GM12878 (cell line): ENCODE measurements around the gene ATP2A1. TPM values are rescaled to one million over a fixed set of nuclear protein-coding genes. Genes with fewer than 3 reads are reported as not detected.

Experiments used
- ATAC-seq: fragments of 200-7000 bp; cut with Tn5 transposase; 3 replicates; pipeline ENCODE4 v1.9.1; 2020; ENCODE audit warnings: mild to moderate bottlenecking, moderate library complexity
- BruUV-seq: library from RNA; stranded (reverse); fragments of 400-500 nt; replicated peaks from 2 replicates; lab custom pipeline; 2021; lab: Mats Ljungman, UMichigan
- CTCF ChIA-PET: fragments of 300-600 bp; sonication (Branson Sonifier 250); formaldehyde crosslinking; extraction: SDS; loops from one replicate; lab custom pipeline; 2021; ENCODE audit warnings: inconsistent platforms; lab: Yijun Ruan, JAX
- POLR2A ChIA-PET: fragments of 350-600 bp; formaldehyde crosslinking; extraction: SDS; loops from one replicate; lab custom pipeline; 2021; ENCODE audit warnings: inconsistent platforms; lab: Charles Lee
- RAD21 ChIA-PET: fragments of 300-600 bp; sonication (Branson Sonifier 250); formaldehyde crosslinking; loops from one replicate; lab custom pipeline; 2023; ENCODE audit warnings: antibody characterized with exemption; ENCODE audit not compliant: unreplicated experiment; lab: Charles Lee
- SMC1A ChIA-PET: fragments of 300-600 bp; sonication (Branson Sonifier 250); formaldehyde crosslinking; loops from one replicate; lab custom pipeline; 2023; ENCODE audit not compliant: unreplicated experiment, uncharacterized antibody; lab: Charles Lee
- DNase-seq: peaks from one replicate; pipeline ENCODE4 v3.0.0-alpha.2; 2011; ENCODE audit warnings: low read depth, low spot score
- FAIRE-seq: peaks from 3 replicates; lab custom pipeline; 2011; peaks lifted over from hg19 to GRCh38; lab: Jason Lieb, UNC
- H2AFZ ChIP-seq: 2 replicates; pipeline ENCODE4 v1.6.0; 2011; ENCODE audit warnings: low read depth, low read length, control low read depth; ENCODE audit not compliant: control insufficient read depth
- H3K27ac ChIP-seq: 2 replicates; pipeline ENCODE4 v1.5.1; 2011; ENCODE audit warnings: control low read depth; ENCODE audit not compliant: control insufficient read depth, insufficient read depth
- H3K27me3 ChIP-seq, 2 experiments: replicated peaks in 1 of 2; 2 replicates each; pipeline versions ENCODE4 v1.6.0 to v1.6.1; 2011; ENCODE audit warnings: low read length in 1 of 2; ENCODE audit not compliant: control insufficient read depth in 2 of 2, insufficient read depth in 2 of 2
- H3K36me3 ChIP-seq, 2 experiments: 2 replicates each; pipeline ENCODE4 v1.5.1; 2011; ENCODE audit warnings: low read length in 1 of 2; ENCODE audit not compliant: control insufficient read depth in 2 of 2, insufficient read depth in 2 of 2
- H3K4me1 ChIP-seq: 2 replicates; pipeline ENCODE4 v1.6.1; 2011; ENCODE audit warnings: mild to moderate bottlenecking, low read length, moderate library complexity, mixed read lengths; ENCODE audit not compliant: control insufficient read depth, insufficient read depth
- H3K4me2 ChIP-seq: 2 replicates; pipeline ENCODE4 v1.6.0; 2011; ENCODE audit warnings: control low read depth; ENCODE audit not compliant: control insufficient read depth, insufficient read depth
- H3K4me3 ChIP-seq: fragments of 200-600 bp; sonication (generic); 2 replicates; pipeline ENCODE4 v1.5.1; 2016
- H3K79me2 ChIP-seq: 2 replicates; pipeline ENCODE4 v1.6.0; 2011; ENCODE audit warnings: low read length; ENCODE audit not compliant: control insufficient read depth, insufficient read depth
- H3K9ac ChIP-seq: 2 replicates; pipeline ENCODE4 v1.8.0; 2011; ENCODE audit warnings: low read length, control low read depth, mixed read lengths; ENCODE audit not compliant: control insufficient read depth, insufficient read depth
- H3K9me3 ChIP-seq: replicated peaks from 3 replicates; pipeline ENCODE4 v1.5.1; 2011; ENCODE audit warnings: mild to moderate bottlenecking, low read length; ENCODE audit not compliant: control insufficient read depth, insufficient read depth
- H4K20me1 ChIP-seq: 2 replicates; pipeline ENCODE4 v1.6.0; 2011; ENCODE audit not compliant: control insufficient read depth, insufficient read depth
- CUX1 ChIP-seq: IDR thresholded peaks from 2 replicates; pipeline ENCODE4 v1.6.1; 2012; ENCODE audit warnings: improper control_type of control experiment, low read depth, low read length; ENCODE audit not compliant: insufficient replicate concordance
- MEF2B ChIP-seq: fragments of 450-650 bp; IDR thresholded peaks from 2 replicates; pipeline ENCODE4 v1.6.1; 2018; ENCODE audit warnings: mild to moderate bottlenecking, moderate library complexity; ENCODE audit not compliant: partially characterized antibody, poor library complexity, severe bottlenecking
- NFXL1 ChIP-seq: fragments of 450-650 bp; IDR thresholded peaks from 2 replicates; pipeline ENCODE4 v1.6.1; 2017; ENCODE audit warnings: antibody characterized with exemption, mild to moderate bottlenecking, borderline replicate concordance
- SIX5 ChIP-seq: IDR thresholded peaks from 2 replicates; pipeline ENCODE4 v1.6.1; 2011; ENCODE audit warnings: mild to moderate bottlenecking, low read depth, low read length, moderate library complexity; ENCODE audit not compliant: severe bottlenecking
- SMC3 ChIP-seq: IDR thresholded peaks from 2 replicates; pipeline ENCODE4 v1.6.1; 2011; ENCODE audit warnings: low read length, improper control_type of control experiment, borderline replicate concordance
- SREBF1 ChIP-seq: IDR thresholded peaks from 2 replicates; pipeline ENCODE4 v1.6.1; 2012; ENCODE audit warnings: mild to moderate bottlenecking, low read length
- TARDBP ChIP-seq: IDR thresholded peaks from 2 replicates; pipeline ENCODE4 v1.6.1; 2016; ENCODE audit warnings: borderline replicate concordance
- TCF3 ChIP-seq: IDR thresholded peaks from 2 replicates; pipeline ENCODE4 v1.6.1; 2012; ENCODE audit warnings: low read depth, mild to moderate bottlenecking, low read length, borderline replicate concordance; ENCODE audit not compliant: insufficient read depth
- ZNF207 ChIP-seq: fragments of 450-650 bp; IDR thresholded peaks from 2 replicates; pipeline ENCODE4 v1.6.1; 2014; ENCODE audit warnings: antibody characterized with exemption, mild to moderate bottlenecking, borderline replicate concordance
- WGBS: methylation state at CpG from one replicate; pipeline ENCODE4 v1.1.6; 2016; ENCODE audit warnings: low lambda C conversion rate; ENCODE audit not compliant: insufficient replicate concordance, insufficient coverage; ENCODE audit errors: missing lambda C conversion rate; 5-methylcytosine and 5-hydroxymethylcytosine counted together
- in situ Hi-C: fragments of 300-500 bp; cut with MboI; formaldehyde crosslinking; loops from 9 replicates; pipeline ENCODE4 v1.14.3; 2018; ENCODE audit warnings: mixed read lengths
- intact Hi-C: fragments of 100-400 bp; cut with micrococcal nuclease; formaldehyde crosslinking; loops from one replicate; pipeline ENCODE4 v1.14.2; 2022; ENCODE audit not compliant: unreplicated experiment
- polyA plus RNA-seq, 11 experiments: library from polyadenylated mRNA; depleted of rRNA in 4 of 11; unstranded in 6 of 11; stranded (reverse) in 5 of 11; fragments of >200 nt; fragmentation: Nextera tagmentation in 4 of 11; fragmentation: Illumina TruSeq in 1 of 11; extraction: Ambion mirVana in 4 of 11; extraction: Trizol in 1 of 11; gene quantifications; 1 replicate in 1 of 11; 2 replicates in 10 of 11; pipeline versions ENCODE4 v1.2.1 to v1.2.3, GENCODE V29; 2011 to 2016; ENCODE audit warnings: inconsistent platforms in 2 of 11, missing spikeins in 2 of 11, low read depth in 1 of 11
- total RNA-seq, 4 experiments: library from RNA; depleted of rRNA in 3 of 4; stranded (reverse); fragments of >200 nt in 3 of 4; fragmentation: Illumina TruSeq in 1 of 4; extraction: Trizol in 1 of 4; gene quantifications; 2 replicates each; pipeline versions ENCODE4 v1.2.1 to v1.2.3, GENCODE V29; 2013 to 2021
- TF ChIP-seq, protein P1 (sequence below): IDR thresholded peaks from 2 replicates; pipeline ENCODE4 v1.6.1; 2012; ENCODE audit warnings: low read depth, low read length, improper control_type of control experiment
- TF ChIP-seq, protein P2 (sequence below): IDR thresholded peaks from 2 replicates; pipeline ENCODE4 v1.6.1; 2011; ENCODE audit warnings: mild to moderate bottlenecking, low read depth, low read length, moderate library complexity; ENCODE audit not compliant: insufficient replicate concordance
- TF ChIP-seq, protein P3 (sequence below): IDR thresholded peaks from 2 replicates; pipeline ENCODE4 v1.6.1; 2011; ENCODE audit warnings: low read depth, mild to moderate bottlenecking, low read length, moderate library complexity, borderline replicate concordance; ENCODE audit errors: extremely low read depth
- TF ChIP-seq, protein P4 (sequence below): IDR thresholded peaks from 2 replicates; pipeline ENCODE4 v1.6.1; 2012; ENCODE audit warnings: low read depth, low read length, improper control_type of control experiment

The ATP2A1 gene
- total and polyA plus RNA-seq, 10 of the 15 experiments (the other 5 are each of a cell fraction or from before 2014, with no cell fraction given) = 0.13 to 1.7 (median 0.88) TPM

DNA sequence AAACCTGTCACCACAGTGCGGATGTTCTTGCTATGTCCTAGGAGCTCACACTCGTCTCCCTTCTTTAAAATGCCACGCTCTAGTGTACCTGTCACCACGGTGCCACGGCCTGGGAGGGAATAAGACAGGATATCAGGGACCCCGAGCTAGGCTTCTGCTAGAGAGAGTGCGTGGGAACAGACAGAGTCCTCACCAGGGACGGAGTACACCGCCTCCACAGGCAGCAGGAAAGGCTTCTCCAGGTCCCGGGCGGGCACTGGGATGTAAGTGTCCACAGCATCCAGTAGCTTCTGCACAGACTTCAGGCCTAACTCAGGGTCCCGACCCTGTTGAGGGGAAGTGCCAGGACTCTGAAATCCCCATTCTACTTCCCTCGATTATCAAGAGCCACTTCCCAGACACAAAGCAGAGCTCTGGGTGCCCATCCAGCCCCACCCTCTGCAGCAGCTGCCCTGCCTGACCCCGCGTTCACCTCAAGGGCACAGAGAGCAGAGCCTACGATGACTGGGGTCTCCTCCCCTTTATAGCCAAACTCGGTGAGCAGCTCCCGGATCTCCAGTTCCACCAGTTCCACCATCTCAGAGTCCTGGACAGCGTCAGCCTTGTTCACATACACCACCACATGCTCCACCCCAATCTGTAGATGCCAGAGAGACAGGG lies 33.9 kb upstream of the ATP2A1 start (continued):
- TF ChIP-seq, protein P1, sequence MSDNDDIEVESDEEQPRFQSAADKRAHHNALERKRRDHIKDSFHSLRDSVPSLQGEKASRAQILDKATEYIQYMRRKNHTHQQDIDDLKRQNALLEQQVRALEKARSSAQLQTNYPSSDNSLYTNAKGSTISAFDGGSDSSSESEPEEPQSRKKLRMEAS = no peak
- no peak for TF ChIP-seq SMC3
- TF ChIP-seq, protein P2, sequence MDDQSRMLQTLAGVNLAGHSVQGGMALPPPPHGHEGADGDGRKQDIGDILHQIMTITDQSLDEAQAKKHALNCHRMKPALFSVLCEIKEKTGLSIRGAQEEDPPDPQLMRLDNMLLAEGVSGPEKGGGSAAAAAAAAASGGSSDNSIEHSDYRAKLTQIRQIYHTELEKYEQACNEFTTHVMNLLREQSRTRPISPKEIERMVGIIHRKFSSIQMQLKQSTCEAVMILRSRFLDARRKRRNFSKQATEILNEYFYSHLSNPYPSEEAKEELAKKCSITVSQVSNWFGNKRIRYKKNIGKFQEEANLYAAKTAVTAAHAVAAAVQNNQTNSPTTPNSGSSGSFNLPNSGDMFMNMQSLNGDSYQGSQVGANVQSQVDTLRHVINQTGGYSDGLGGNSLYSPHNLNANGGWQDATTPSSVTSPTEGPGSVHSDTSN = no peak
- no peak for TF ChIP-seq TCF3
- no peak for TF ChIP-seq SIX5
- no peak for TF ChIP-seq TARDBP
- TF ChIP-seq, protein P3, sequence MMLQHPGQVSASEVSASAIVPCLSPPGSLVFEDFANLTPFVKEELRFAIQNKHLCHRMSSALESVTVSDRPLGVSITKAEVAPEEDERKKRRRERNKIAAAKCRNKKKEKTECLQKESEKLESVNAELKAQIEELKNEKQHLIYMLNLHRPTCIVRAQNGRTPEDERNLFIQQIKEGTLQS = no peak
- TF ChIP-seq SREBF1 = no peak

DNA sequence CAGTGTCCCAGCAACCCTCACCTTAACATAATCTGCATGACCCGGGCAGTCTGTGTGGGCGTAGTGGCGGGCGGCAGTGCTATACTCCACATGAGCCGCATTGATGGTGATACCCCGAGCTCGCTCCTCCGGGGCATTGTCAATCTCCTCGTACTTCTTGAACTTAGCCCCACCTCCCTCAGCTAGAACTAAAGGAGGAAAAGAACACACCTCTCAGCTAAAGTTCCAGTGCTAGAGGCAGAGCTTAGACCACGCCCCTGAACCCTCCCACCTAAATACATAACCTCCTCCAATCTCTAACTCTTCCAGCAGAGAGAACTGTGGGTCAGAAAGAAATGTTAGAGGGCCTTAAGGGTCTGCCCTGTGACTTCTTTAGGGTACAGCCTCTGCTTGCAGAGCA lies 33.0 kb upstream of the ATP2A1 start:
- no TSS peak for BruUV-seq
- ChIA-PET SMC1A (interaction anchor here (1.0 to 4.1 kb wide), 5 partner anchors 17 to 100 kb away, joined by 3 to 17 read pairs (median 4); partner anchors contain the start of genes RABEP2 and SH2B1), CTCF (interaction anchor here (0.7 to 4.0 kb wide), 6 partner anchors 15 to 100 kb away, joined by 3 to 21 read pairs (median 8); partner anchors contain the start of gene SH2B1), POLR2A (interaction anchor here (4.2 kb wide), 1 partner anchor 22 kb away, joined by 28 read pairs; the partner anchor contains the start of gene ATXN2L), RAD21 (interaction anchor here (1.0 to 3.4 kb wide), 4 partner anchors 18 to 99 kb away, joined by 4 to 13 read pairs (median 4); no protein-coding TSS in a partner anchor)
- in situ Hi-C loops = no loop called here
- H3K27me3 ChIP-seq = no peaks in the 10 kb centered on the region
- FAIRE-seq = peak; percentile 44
- DNase-seq = no peak
- peaks cover 9% of the 10 kb centered on the region for H3K4me1 ChIP-seq
- no peak overlapping the region for H2AFZ ChIP-seq
- peak overlapping the region; percentile 90 for H3K4me2 ChIP-seq
- WGBS = 0% methylated on average over 10 of the region's 10 CpGs
- peak overlapping the region; percentile 81 for H3K27ac ChIP-seq
- intact Hi-C loops = no loop called here
- peak; percentile 30 for ATAC-seq
- peak overlapping the region; percentile 96 for H3K4me3 ChIP-seq
- H3K9ac ChIP-seq = peak overlapping the region; percentile 93
- H3K9me3 ChIP-seq = no peaks in the 10 kb centered on the region
- no peaks in the 10 kb centered on the region for H4K20me1 ChIP-seq
- H3K36me3 ChIP-seq = peaks cover 9 to 10% of the 10 kb centered on the region in 2 experiments; a peak in 3 of 4 replicates
- peaks cover 23% of the 10 kb centered on the region for H3K79me2 ChIP-seq
- TF ChIP-seq ZNF207 (no peak), CUX1 (no peak), TARDBP (no peak), NFXL1 (no peak), MEF2B (no peak)
- TF ChIP-seq, protein P4, sequence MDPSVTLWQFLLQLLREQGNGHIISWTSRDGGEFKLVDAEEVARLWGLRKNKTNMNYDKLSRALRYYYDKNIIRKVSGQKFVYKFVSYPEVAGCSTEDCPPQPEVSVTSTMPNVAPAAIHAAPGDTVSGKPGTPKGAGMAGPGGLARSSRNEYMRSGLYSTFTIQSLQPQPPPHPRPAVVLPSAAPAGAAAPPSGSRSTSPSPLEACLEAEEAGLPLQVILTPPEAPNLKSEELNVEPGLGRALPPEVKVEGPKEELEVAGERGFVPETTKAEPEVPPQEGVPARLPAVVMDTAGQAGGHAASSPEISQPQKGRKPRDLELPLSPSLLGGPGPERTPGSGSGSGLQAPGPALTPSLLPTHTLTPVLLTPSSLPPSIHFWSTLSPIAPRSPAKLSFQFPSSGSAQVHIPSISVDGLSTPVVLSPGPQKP = no peak
